ENCODE data around the gene PPARGC1A.

- TF ChIP-seq, protein P1, sequence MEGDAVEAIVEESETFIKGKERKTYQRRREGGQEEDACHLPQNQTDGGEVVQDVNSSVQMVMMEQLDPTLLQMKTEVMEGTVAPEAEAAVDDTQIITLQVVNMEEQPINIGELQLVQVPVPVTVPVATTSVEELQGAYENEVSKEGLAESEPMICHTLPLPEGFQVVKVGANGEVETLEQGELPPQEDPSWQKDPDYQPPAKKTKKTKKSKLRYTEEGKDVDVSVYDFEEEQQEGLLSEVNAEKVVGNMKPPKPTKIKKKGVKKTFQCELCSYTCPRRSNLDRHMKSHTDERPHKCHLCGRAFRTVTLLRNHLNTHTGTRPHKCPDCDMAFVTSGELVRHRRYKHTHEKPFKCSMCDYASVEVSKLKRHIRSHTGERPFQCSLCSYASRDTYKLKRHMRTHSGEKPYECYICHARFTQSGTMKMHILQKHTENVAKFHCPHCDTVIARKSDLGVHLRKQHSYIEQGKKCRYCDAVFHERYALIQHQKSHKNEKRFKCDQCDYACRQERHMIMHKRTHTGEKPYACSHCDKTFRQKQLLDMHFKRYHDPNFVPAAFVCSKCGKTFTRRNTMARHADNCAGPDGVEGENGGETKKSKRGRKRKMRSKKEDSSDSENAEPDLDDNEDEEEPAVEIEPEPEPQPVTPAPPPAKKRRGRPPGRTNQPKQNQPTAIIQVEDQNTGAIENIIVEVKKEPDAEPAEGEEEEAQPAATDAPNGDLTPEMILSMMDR (IDR thresholded peaks at IDR 0.05), result no peak
- TF ChIP-seq MAX (CRISPR knock-in tag; IDR thresholded peaks at IDR 0.05) (no peak), NR1H2 (CRISPR knock-in tag; IDR thresholded peaks at IDR 0.05) (no peak), KAT7 (CRISPR knock-in tag; IDR thresholded peaks at IDR 0.05; ENCODE audit: borderline replicate concordance) (no peak), FOXK1 (CRISPR knock-in tag; IDR thresholded peaks at IDR 0.05) (no peak), PRDM15 (CRISPR knock-in tag; IDR thresholded peaks at IDR 0.05) (no peak), ARID4B (CRISPR knock-in tag; IDR thresholded peaks at IDR 0.05; ENCODE audit: borderline replicate concordance) (no peak), E2F1 (CRISPR knock-in tag; IDR thresholded peaks at IDR 0.05) (no peak)
- TF ChIP-seq, protein P2, sequence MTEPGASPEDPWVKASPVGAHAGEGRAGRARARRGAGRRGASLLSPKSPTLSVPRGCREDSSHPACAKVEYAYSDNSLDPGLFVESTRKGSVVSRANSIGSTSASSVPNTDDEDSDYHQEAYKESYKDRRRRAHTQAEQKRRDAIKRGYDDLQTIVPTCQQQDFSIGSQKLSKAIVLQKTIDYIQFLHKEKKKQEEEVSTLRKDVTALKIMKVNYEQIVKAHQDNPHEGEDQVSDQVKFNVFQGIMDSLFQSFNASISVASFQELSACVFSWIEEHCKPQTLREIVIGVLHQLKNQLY (CRISPR knock-in tag; IDR thresholded peaks at IDR 0.05), result no peak
- TF ChIP-seq, protein P3, sequence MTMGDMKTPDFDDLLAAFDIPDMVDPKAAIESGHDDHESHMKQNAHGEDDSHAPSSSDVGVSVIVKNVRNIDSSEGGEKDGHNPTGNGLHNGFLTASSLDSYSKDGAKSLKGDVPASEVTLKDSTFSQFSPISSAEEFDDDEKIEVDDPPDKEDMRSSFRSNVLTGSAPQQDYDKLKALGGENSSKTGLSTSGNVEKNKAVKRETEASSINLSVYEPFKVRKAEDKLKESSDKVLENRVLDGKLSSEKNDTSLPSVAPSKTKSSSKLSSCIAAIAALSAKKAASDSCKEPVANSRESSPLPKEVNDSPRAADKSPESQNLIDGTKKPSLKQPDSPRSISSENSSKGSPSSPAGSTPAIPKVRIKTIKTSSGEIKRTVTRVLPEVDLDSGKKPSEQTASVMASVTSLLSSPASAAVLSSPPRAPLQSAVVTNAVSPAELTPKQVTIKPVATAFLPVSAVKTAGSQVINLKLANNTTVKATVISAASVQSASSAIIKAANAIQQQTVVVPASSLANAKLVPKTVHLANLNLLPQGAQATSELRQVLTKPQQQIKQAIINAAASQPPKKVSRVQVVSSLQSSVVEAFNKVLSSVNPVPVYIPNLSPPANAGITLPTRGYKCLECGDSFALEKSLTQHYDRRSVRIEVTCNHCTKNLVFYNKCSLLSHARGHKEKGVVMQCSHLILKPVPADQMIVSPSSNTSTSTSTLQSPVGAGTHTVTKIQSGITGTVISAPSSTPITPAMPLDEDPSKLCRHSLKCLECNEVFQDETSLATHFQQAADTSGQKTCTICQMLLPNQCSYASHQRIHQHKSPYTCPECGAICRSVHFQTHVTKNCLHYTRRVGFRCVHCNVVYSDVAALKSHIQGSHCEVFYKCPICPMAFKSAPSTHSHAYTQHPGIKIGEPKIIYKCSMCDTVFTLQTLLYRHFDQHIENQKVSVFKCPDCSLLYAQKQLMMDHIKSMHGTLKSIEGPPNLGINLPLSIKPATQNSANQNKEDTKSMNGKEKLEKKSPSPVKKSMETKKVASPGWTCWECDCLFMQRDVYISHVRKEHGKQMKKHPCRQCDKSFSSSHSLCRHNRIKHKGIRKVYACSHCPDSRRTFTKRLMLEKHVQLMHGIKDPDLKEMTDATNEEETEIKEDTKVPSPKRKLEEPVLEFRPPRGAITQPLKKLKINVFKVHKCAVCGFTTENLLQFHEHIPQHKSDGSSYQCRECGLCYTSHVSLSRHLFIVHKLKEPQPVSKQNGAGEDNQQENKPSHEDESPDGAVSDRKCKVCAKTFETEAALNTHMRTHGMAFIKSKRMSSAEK (CRISPR knock-in tag; IDR thresholded peaks at IDR 0.05; ENCODE audit: borderline replicate concordance), result no peak
Observed at GRCh38 chr4:23762551-23762950, 127.3 kb downstream of the PPARGC1A start.
